SKM-1 treated with dmso at 0.1 percent for 144 hours (cell line): ENCODE data around the gene SDK1.
"Not testable (repeated sequence)": the region's sequence is repeated elsewhere in the genome, so short reads cannot be mapped to it uniquely, and the experiment has no call there.

Experiments
- DNase-seq: peaks from one replicate; lab custom pipeline; 2025; ENCODE audit not compliant: unreplicated experiment; lab: John Stamatoyannopoulos, UW

Gene SDK1

DNA sequence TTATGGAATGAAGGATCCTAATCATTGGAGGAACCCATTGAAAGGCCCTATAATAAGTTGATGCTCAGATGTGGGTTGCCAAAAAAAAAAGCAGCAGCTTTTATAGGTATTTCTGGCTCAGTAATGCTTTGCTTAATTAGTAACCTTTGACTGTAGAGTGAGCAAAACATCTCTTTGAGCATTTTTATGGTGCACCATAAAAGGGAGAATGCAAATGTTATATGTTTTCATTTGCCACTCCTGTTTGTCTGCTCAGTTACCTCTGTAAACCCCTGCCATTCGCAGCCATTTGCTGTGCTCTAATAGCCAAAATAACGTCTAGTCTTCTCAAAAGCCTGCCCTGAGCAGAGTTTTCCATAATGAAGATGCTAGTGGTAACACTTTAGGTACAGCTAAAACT lies 792.0 kb downstream of the SDK1 start:
- DNase-seq, result no peak

DNA sequence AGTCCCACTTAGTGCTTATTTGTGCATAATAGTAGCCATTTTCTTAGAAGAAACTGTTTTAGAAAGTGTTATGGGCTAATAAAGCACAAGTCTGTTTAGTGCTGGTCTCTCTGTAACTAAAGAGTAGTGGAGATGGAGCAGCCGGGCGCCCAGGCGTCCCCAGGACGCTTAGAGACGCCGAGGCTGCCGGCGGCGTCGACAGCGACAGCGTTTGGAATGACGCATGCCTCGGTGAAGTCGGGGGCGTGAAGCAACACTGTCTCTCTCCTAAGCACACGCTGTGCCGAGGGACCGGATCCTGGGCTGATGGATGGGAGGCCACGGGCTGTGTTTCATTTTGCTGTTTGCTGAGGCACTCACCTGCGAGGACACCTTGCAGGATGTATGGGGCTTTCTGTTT lies 792.4 kb downstream of the SDK1 start:
- DNase-seq, result no peak

DNA sequence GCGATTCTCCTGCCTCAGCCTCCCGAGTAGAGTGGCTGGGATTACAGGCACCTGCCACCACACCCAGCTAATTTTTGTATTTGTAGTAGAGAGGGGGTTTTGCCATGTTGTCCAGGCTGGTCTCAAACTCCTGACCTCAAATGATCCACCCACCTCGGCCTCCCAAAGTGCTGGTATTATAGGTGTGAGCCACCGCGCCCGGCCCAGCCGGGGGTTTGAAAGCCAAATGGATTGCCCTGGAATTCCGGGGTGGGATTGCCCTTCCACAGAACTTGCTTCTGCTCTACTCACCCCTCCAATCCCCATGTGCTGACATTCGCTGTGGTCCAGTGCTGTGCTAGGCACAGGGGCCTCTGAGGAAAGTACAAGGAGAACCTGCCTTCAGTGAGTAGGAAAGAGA lies 793.1 kb downstream of the SDK1 start:
- not testable (repeated sequence) for DNase-seq

DNA sequence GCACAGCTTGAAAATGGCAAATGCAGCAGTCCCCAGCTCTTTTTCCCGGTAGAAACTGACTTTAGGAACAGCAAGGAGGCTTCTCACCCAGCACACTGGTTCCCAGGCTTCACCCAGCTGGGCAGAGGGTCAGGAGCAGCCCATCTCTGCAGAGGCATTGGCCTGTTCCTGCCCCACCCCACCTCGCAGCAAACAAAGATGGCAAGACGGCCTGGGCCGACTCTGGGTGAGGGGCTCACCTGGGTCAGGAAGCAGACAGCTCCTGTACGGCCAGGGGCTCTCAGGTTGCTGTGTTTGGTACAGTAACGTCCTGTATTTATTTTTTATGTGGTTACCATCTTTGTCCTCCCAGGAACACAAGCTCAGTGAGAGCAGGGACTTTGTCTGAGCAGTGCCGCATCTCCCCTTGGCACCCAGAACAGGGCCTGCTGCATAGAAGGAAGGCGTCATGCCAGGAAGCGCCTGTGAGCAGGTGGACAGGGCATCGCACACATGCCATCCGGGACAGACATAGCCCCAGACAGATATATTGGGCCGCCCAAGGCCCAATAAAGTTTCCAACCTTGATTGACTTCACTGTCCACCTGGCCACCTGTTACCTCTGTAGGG lies 796.1 kb downstream of the SDK1 start:
- no peak for DNase-seq

DNA sequence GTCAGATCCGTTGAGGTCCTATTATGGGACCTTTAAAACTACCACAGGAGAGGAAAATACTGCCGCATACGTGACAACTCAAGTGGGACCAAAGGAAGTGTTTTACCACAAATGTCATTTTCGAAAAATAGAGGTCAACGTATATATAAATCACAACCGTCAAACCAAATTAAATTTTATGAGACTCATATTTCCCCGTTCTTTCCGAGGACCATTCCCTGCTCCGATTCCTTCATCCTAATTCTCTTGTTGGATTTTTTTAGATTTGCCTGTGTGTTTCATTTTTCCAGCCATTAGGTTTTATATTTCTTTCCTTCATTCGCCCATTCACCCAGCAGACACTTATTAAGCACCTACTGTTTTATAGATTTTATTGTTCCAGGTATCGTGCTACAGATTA lies 797.1 kb downstream of the SDK1 start:
- no peak for DNase-seq

DNA sequence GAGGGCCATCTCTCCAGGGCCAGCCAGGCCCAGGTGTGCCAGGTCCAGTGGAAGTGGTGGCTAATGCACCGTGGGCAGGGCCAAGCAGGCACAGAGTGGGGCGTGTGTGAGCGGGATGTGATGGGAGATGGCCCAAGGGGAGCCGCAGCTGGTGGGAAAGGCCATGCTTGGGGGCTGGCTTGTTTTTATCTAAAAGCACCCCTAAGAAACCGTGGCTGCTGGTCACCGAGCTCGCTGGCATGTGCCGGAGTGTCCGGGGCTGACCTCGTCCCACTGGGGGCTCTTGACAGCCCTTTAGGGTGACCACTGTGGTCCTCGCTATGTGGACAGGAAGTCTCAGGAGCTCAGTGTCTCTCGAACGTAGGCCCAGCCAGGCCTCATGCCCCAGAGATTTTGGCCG lies 798.6 kb downstream of the SDK1 start:
- DNase-seq, result no peak

DNA sequence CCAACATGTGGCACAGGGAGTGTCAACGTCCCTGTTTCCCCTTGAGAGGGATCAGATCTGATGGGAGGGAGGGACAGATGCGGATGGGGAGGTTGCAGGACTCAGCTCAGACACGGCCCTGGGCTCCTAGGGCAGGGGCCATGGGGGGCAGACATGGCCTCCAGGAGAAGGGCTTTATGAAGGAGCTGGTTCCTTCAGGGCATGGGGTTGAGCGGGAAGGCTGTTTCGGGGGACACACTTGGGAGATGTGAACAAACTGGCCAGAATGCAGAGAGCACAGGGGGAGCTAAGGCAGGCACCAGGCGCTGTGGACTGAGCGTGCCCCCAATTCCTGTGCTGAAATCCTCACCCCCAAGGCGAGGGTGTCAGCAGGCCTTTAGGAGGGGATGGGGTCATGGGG lies 799.1 kb downstream of the SDK1 start:
- no peak for DNase-seq

DNA sequence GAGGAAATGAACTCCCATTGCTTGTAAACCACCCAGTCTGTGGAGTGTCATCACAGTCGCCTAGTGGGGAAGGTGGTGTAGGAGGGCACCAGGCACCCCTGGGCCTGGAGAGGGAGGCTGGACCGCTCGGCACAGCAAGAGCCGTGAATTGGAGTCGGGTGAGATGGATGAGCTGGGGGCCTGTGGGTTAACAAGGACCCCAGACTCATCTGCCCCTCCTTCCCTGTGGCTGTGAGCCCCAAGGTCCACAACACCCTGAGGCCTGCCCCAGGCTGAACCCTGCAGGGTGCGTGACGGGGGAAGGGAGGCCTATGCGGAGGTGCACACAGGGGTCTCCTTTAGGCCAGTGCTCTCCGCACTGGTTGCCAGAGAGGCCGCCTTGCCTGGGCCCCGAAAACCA lies 799.6 kb downstream of the SDK1 start:
- DNase-seq, result no peak

DNA sequence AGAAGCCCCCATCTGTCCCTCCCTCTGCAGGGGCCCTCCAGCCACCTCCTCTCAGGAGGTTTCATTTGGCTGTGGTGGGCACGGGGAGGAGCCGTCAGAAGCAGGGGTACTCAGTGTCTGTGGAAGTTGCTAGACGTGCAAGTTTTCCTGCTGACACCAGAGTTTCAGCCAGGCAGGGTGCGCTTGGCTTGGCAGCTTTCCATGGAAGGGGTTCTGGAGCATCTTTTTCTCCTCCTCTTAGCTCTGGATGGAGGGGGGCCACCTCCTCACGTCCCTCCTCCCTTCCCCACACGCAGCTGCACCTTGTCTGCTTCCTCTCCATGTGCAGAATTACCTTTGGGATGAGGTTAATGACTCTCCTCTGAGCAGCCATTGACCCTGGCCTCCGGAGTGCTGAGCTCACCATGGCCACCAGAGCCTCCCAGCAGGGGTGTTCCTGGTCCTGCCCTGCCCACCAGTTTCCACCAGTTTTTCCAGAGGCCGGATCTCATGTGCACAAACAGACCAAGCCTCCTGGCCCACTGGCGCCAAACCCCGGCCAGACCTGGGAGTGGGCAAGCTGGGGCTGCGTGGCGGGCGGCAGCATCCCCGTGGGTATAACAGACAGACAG lies 801.3 kb downstream of the SDK1 start:
- no peak for DNase-seq

DNA sequence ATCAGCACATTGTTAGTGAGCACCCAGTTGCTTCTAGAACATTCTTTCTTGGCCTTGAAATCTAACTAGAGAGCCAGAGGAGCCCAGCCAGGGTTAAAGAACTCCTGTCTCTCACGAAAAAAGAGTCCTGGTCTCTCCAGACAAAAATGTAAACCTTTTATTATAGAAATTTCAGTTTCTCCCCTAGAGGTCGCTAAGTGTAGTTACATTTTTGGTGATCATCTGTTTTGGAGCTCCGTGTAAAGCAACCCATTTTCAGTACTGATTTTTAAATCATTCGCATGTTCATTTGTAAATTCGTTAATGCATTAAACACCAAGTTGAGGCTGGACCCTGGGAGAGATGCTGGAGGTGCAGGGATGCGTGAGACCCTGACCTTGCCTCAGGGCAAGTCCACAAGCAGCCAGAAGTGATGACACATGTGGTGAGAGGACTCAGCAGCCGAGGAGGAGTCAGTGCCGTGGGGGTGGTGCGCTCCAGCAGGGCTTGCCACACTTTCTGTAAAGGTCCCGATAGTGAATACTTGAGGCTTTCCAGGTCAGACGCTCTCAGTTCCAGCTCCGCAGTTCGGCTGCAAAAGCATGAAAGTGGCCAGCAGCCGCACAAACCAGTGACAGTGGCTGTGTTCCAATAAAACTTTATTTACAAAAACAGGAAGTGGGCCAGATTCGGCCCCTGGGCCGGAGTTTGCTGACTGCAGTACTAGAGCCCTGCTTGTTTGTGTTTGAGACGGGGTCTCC lies 802.5 kb downstream of the SDK1 start:
- DNase-seq, result peak; percentile 70

DNA sequence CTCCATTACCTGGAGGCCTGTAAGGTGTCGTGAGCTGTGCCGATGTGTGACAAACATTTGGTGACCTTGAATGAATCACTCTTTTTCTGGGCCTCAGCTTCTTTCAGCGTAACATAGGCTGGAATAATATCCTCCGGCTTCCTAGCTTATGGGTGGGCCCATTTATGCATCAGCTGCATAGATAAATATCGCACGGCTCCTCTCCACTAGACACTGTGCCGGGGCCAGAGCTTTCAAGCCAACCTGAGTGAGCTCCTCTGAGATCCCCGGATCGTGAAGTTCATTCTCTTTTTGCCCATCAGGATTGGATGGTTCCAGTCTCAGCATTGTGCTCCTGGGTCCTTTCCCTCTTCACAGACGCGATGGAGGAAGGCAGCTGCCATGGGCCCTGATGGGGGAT lies 806.8 kb downstream of the SDK1 start:
- DNase-seq, result no peak

DNA sequence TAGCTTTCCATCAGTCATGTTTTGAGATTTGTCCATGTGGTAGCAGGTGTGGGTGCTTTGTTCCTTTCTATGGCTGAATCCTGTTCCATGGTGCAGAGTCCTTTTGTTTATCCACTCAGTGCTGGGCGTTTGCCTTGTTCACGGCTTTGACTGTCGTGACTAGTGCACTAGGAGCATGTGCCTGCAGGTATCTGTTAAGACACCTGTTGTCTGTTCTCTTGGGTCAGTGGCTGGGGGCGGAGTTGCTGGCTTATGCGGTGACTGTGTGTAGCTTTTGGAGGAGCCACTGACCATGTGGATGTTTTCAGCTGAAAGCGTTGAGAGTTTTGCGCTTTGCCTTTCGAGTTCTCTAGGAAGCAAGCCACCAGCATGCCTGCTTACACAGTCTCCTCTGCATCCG lies 807.9 kb downstream of the SDK1 start:
- no peak for DNase-seq

DNA sequence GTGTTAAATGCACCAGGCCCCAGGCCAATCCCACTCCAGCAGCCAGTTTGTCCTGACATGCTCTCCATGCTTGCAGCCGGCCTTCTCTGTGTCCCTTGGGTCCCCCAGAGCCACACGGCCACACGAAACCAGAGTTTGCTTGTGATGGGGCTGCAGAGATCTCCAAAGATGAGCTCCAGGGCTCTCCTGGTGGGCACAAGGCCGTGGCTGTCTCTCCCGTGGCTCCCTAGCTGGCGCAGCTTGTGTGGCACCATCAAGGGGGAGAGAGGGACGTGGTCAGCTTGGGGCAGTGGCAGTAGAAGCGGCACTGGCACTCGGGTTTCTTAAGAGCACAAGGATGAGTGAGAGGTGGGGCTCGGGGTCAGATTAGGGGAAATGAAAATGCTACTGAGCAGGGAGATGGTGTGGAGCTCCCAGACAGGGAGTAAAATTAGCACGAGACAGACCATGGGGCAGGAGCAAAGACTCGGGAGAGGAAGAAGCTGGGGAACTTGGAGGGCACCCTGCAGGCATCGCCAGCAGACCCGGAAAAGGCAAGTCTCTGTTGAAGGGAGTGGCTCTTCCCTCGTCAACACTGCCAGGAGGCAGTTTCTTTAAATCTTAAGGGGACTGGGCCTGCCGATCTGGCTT lies 808.5 kb downstream of the SDK1 start:
- no peak for DNase-seq

DNA sequence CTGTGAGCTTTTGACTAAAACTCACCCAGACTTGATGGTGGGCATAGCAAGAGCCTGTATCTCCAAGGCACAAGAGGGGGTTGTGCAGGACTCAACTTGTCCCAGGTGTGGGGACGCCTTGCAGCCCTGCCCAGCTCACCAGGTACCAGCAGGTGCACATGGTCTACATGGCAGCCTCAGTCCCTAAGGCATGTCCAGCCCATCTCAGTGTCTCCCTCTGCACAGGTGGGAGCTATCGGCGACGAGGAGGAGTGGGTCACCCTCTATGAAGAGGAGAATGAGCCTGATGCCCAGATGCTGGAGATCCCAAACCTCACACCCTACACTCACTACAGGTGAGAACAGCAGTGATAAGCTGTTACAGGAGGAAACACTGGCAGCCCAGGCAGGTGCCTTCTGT lies 809.4 kb downstream of the SDK1 start:
- no peak for DNase-seq

DNA sequence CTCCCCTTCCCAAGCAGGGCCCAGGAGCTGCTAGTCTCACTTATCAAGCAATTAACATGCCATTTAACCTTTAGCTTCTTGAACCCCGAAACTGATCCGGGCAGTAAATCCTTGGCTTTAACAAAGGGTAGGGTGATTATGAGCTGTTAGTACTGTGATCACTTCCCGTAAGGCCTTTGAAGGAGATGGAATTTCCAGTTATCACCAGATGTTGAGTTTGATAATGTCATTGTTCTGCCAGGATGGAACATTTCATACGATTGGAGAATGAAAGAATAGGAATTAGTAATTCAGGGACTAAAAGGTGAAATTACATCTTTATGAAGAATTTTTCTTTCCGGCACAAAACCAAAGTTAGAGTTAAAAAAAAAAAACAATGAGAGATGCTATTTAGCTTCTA lies 810.1 kb downstream of the SDK1 start:
- DNase-seq, result no peak

DNA sequence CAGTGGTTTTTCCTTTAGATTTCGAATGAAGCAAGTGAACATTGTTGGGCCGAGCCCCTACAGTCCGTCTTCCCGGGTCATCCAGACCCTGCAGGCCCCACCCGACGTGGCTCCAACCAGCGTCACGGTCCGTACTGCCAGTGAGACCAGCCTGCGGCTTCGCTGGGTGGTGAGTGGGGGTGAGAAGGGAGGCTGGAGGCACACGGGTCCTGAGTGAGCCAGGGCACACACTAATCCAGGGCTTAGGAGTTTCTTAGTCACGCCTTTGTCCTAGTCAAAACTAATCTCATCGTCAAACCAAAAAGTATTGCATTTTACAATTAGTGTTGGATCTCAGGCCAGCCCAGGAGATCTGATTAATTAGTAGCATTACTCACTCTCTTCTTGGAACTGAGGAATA lies 812.2 kb downstream of the SDK1 start:
- DNase-seq, result no peak

DNA sequence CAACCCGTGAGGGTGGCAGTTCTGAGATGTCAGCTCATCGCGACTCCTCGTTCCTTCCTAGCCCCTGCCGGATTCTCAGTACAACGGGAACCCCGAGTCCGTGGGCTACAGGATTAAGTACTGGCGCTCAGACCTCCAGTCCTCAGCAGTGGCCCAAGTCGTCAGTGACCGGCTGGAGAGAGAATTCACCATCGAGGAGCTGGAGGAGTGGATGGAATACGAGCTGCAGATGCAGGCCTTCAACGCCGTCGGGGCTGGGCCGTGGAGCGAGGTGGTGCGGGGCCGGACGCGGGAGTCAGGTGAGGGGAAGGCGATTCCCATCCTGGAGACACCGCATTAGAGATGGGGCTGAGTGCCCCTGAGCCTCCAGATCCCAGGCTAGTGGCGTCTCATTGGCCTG lies 812.9 kb downstream of the SDK1 start:
- no peak for DNase-seq

DNA sequence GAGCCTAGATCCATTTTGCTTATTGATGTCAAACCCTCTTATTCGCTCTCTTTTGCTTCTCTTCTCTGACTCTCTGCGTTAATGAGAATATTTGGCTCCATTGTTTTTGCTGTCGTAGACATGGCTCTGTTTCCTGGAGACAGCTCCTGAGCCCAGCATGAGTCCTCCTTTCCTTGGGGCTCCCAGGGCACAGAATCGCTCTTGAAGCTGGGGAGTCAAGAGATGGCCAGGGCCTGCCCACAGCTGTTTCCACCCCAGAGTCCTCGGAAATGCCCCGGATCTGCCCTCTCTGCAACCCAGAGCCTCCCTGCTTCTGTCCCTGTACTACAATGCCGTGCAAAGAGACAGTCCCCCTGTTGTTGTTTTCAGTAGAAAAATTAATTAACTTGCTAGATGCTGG lies 814.4 kb downstream of the SDK1 start:
- no peak for DNase-seq

DNA sequence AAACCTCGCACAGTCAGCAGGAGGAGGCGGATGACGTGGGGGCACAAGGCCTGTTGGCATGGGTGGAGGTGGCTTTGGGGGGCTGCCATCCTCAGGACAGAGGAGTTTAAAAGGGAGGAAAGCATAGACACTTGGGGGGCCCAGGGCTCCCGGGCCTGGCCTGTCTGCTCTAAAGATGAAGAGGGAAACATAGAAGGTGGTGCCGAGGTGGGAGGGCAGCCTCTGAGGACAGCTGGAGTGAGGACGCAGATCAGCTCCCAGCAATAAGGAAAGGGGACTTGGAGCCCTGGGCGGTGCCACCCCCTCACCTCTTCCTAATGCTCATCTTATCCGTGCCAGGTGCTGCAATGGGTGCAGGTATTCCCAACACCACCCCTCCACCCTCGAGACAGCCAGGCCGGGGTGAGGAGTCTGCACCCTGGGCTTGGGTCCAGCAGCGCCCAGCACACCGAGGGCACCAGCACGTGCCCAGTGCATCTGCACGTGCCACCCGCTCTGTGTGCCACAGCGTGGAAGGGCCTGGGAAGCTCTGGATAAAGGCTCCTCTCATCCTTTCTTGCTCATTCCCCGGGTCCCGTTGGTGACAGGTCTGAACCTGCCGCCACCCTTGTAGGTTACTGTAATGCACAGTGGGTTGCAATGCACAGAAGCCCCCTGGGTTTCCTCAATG lies 815.0 kb downstream of the SDK1 start:
- DNase-seq, result no peak

DNA sequence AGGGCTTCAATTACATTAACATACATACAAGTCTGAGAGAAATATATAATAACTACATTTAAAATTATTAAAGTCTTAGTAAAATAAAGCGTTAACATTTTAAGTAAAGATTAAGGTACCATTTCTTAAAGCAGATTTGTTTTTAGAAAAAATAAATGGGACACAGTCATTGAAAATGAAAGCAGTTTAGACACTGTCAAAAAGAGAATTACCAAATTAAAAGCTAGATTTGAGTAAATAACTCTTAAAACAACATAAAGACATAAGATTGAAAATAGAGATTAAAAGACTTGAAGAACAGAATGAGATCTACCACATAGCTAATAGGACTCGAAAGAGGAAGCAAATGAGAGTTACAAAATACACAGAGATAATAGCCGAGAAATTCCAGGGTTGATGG lies 818.8 kb downstream of the SDK1 start:
- no peak for DNase-seq

DNA sequence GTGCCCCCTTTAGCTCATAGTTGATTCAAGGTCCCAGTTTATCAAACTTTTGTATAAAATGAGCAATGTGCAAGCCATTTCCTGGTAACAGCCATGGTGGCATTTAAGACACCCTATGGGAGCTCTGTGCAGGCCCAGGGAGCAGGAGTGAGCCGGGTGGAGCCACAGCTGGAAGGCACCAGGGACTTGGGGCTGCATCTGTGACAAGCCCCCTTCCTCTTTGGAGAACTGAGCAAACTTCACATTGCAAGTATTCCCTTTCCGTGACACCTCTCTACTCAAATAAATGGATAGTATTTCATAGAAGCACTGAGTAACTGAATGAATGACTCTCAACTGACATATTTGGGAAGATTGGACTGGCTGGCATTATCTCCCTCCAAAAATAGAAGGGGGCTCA lies 822.3 kb downstream of the SDK1 start:
- DNase-seq, result no peak

DNA sequence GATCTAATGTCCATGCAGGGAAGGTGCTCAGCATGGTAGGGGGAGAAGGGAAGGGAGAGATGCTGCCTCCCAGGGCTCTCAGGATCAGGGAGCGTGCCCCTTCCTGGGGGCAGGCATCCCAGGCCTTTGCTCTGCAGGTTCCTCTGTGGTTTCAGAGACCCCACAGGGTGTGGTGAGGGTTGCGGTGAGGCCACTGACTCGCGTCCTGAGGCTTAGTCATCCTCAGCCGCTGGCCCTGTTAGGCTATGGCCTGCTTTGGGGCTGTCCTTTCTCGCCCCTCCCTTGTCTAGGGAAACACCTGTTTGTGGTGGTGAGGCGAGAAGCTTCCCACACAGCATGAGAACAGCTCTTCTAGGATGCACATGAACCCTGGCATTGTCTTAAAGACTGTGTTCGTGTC lies 822.8 kb downstream of the SDK1 start:
- no peak for DNase-seq
